ENCODE results near the gene TNFRSF4.

DNA sequence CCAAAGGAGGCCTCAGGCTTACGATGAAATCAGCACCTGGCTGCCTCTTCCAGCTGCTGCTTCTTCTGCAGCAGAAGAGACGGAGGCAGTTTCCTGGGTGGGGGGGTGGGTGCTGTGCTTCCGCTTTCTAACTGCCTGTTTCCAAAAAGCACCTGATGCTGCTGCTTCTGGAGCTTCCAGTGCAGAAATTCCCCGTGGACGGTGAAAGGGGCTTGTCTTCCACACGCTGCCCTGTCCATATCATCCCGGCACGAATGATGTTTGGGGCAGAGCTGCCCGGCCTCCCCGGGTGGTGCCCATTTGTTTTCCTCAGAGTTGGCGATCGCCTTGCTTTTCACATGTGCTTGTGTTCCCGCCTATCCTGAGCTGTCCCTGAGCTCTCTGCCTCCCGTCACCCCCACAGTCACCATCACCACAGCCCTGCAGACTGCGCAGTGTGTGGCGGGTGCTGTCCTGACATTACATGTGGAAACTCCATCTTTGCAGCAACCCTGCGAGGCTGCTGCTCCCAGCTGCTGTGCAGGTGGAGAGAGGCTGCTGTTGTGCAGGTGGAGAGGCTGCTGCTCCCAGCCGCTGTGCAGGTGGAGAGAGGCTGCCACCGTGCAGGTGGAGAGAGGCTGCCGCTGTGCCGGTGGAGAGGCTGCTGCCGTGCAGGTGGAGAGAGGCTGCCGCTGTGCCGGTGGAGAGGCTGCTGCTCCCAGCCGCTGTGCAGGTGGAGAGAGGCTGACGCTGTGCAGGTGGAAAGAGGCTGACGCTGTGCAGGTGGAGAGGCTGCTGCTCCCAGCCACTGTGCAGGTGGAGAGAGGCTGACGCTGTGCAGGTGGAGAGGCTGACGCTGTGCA lies 38.5 kb downstream of the TNFRSF4 start:
- TF ChIP-seq, protein P1, sequence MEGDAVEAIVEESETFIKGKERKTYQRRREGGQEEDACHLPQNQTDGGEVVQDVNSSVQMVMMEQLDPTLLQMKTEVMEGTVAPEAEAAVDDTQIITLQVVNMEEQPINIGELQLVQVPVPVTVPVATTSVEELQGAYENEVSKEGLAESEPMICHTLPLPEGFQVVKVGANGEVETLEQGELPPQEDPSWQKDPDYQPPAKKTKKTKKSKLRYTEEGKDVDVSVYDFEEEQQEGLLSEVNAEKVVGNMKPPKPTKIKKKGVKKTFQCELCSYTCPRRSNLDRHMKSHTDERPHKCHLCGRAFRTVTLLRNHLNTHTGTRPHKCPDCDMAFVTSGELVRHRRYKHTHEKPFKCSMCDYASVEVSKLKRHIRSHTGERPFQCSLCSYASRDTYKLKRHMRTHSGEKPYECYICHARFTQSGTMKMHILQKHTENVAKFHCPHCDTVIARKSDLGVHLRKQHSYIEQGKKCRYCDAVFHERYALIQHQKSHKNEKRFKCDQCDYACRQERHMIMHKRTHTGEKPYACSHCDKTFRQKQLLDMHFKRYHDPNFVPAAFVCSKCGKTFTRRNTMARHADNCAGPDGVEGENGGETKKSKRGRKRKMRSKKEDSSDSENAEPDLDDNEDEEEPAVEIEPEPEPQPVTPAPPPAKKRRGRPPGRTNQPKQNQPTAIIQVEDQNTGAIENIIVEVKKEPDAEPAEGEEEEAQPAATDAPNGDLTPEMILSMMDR (IDR thresholded peaks at IDR 0.05 in 8 of 11, conservative IDR thresholded peaks at IDR 0.05 in 3 of 11): no peak
- TF ChIP-seq POLR2A (IDR thresholded peaks at IDR 0.05) (no peak), POLR2AphosphoS5 (IDR thresholded peaks at IDR 0.05) (no peak)

All from spleen (tissue), 7 donors.